HG03045 (cell line): ENCODE data around the gene FAM3C.
"Not testable (repeated sequence)": the region's sequence is repeated elsewhere in the genome, so short reads cannot be mapped to it uniquely, and the experiment has no call there.

Source experiments
- ATAC-seq: cut with Tn5 transposase; IDR thresholded peaks from one replicate; pipeline ENCODE4 v1.9.1; 2021; ENCODE audit warnings: mild to moderate bottlenecking, moderate library complexity; ENCODE audit not compliant: unreplicated experiment

Gene FAM3C

GRCh38 chr7:121395961-121396757 lies at the start of gene FAM3C:
Gene FAM3C (minus strand): TSS chr7:121396308. CDS start chr7:121382969, 13,339 bp downstream.
- peak; percentile 88 for ATAC-seq

- no peak for ATAC-seq
Observed at GRCh38 chr7:121442845-121443244, 46.7 kb upstream of the FAM3C start.

GRCh38 chr7:121440857-121441503 lies 44.9 kb upstream of the FAM3C start:
- no peak for ATAC-seq

- ATAC-seq: not testable (repeated sequence)
Observed at GRCh38 chr7:121438043-121438955, 42.2 kb upstream of the FAM3C start.

GRCh38 chr7:121437470-121437869 lies 41.4 kb upstream of the FAM3C start:
- ATAC-seq: no peak

- no peak for ATAC-seq
Observed at GRCh38 chr7:121436688-121437087, 40.6 kb upstream of the FAM3C start.

GRCh38 chr7:121436136-121436535 lies 40.0 kb upstream of the FAM3C start:
- ATAC-seq: no peak

- ATAC-seq: peak; percentile 66
Observed at GRCh38 chr7:121433775-121434174, 37.7 kb upstream of the FAM3C start.

- ATAC-seq: peak; percentile 71
Observed at GRCh38 chr7:121432486-121432885, 36.4 kb upstream of the FAM3C start.

GRCh38 chr7:121431996-121432395 lies 35.9 kb upstream of the FAM3C start:
- ATAC-seq: no peak

- no peak for ATAC-seq
Observed at GRCh38 chr7:121431389-121431995, 35.4 kb upstream of the FAM3C start.

GRCh38 chr7:121430558-121430957 lies 34.5 kb upstream of the FAM3C start:
- ATAC-seq: no peak

- ATAC-seq: no peak
Observed at GRCh38 chr7:121429798-121430197, 33.7 kb upstream of the FAM3C start.

GRCh38 chr7:121428855-121429489 lies 32.9 kb upstream of the FAM3C start:
- ATAC-seq: no peak

- ATAC-seq: not testable (repeated sequence)
Observed at GRCh38 chr7:121421743-121422142, 25.6 kb upstream of the FAM3C start.

GRCh38 chr7:121420976-121421375 lies 24.9 kb upstream of the FAM3C start:
- no peak for ATAC-seq

- no peak for ATAC-seq
Observed at GRCh38 chr7:121419201-121420148, 23.4 kb upstream of the FAM3C start.

GRCh38 chr7:121416533-121416932 lies 20.4 kb upstream of the FAM3C start:
- no peak for ATAC-seq

- ATAC-seq: no peak
Observed at GRCh38 chr7:121414436-121414835, 18.3 kb upstream of the FAM3C start.
